ENCODE data around the gene SUGCT.
A peak's percentile ranks its signal among the peaks of the same experiment; 100 is the strongest.

SUGCT gene

GRCh38 chr7:40329601-40330153 is 194.9 kb downstream of the SUGCT start:
- peak; percentile 65 for DNase-seq (ENCODE audit: low read depth)

GRCh38 chr7:40330408-40330807 is 195.6 kb downstream of the SUGCT start:
- no peak for DNase-seq (ENCODE audit: low read depth)

GRCh38 chr7:40331915-40332314 is 197.1 kb downstream of the SUGCT start:
- DNase-seq (ENCODE audit: low read depth) = peak; percentile 16

- no peak for DNase-seq (ENCODE audit: low read depth)
Measured at GRCh38 chr7:40332516-40332915, 197.7 kb downstream of the SUGCT start.

- DNase-seq (ENCODE audit: low read depth) = no peak
Measured at GRCh38 chr7:40341836-40342235, 207.0 kb downstream of the SUGCT start.

GRCh38 chr7:40346554-40346953 is 211.7 kb downstream of the SUGCT start:
- DNase-seq (ENCODE audit: low read depth) = no peak

- no peak for DNase-seq (ENCODE audit: low read depth)
Measured at GRCh38 chr7:40348126-40348728, 213.4 kb downstream of the SUGCT start.

GRCh38 chr7:40350100-40350499 is 215.3 kb downstream of the SUGCT start:
- no peak for DNase-seq (ENCODE audit: low read depth)

GRCh38 chr7:40354711-40355110 is 219.9 kb downstream of the SUGCT start:
- peak; percentile 29 for DNase-seq (ENCODE audit: low read depth)

GRCh38 chr7:40356312-40356711 is 221.5 kb downstream of the SUGCT start:
- DNase-seq (ENCODE audit: low read depth) = peak; percentile 27

GRCh38 chr7:40356871-40357709 is 222.3 kb downstream of the SUGCT start:
- peak; percentile 47 for DNase-seq (ENCODE audit: low read depth)

GRCh38 chr7:40369641-40370277 is 235.0 kb downstream of the SUGCT start:
- no peak for DNase-seq (ENCODE audit: low read depth)

GRCh38 chr7:40371806-40372440 is 237.1 kb downstream of the SUGCT start:
- DNase-seq (ENCODE audit: low read depth) = peak; percentile 5

- DNase-seq (ENCODE audit: low read depth) = peak; percentile 18
Measured at GRCh38 chr7:40374575-40374974, 239.8 kb downstream of the SUGCT start.

- DNase-seq (ENCODE audit: low read depth) = no peak
Measured at GRCh38 chr7:40380111-40380510, 245.3 kb downstream of the SUGCT start.

- no peak for DNase-seq (ENCODE audit: low read depth)
Measured at GRCh38 chr7:40382145-40382544, 247.3 kb downstream of the SUGCT start.

- no peak for DNase-seq (ENCODE audit: low read depth)
Measured at GRCh38 chr7:40393660-40394059, 258.9 kb downstream of the SUGCT start.

GRCh38 chr7:40394400-40394799 is 259.6 kb downstream of the SUGCT start:
- no peak for DNase-seq (ENCODE audit: low read depth)

GRCh38 chr7:40400525-40400924 is 265.7 kb downstream of the SUGCT start:
- no peak for DNase-seq (ENCODE audit: low read depth)

- DNase-seq (ENCODE audit: low read depth) = no peak
Measured at GRCh38 chr7:40401406-40401805, 266.6 kb downstream of the SUGCT start.

GRCh38 chr7:40402661-40403060 is 267.9 kb downstream of the SUGCT start:
- DNase-seq (ENCODE audit: low read depth) = peak; percentile 9

Measured in iris pigment epithelial cell (primary cell).